ENCODE data around the gene C12orf56. TPM values are rescaled to one million over a fixed set of nuclear protein-coding genes. Genes with fewer than 3 reads are reported as not detected.
"Not testable (repeated sequence)": the region's sequence is repeated elsewhere in the genome, so short reads cannot be mapped to it uniquely, and the experiment has no call there.

Gene C12orf56
- total RNA-seq, 2 experiments from 2014 or later: not detected

GRCh38 chr12:64323476-64324225, 66.9 kb downstream of the C12orf56 start:
- intact Hi-C loops (cut with micrococcal nuclease): no loop called here
- DNase-seq: no peak
- POLR2A ChIA-PET: no interaction called here

DNA sequence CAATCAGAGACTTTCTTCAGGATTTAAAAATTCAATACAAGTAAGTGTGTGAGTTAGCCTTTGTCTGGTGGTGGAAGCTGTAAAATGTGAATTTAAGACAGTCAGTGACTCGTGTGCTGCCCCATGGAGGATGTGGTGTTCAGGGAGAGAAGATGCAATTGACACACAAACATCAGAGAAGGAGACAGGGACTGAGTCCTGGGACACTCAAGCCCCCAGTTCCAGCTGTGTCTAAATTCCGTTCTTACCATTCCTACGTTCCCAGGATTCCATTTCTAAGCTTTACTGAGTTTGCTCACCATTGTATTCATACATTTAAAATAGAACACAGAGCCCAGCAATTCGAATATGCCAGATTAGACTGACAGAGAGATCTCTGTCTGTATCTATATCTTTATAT, 67.6 kb downstream of the C12orf56 start:
- no peaks in the 10 kb centered on the region for H3K9me3 Mint-ChIP-seq
- ATAC-seq: no peak
- CTCF ChIA-PET: no interaction called here

More at GRCh38 chr12:64323476-64324225, 66.9 kb downstream of the C12orf56 start:
- H3K27me3 Mint-ChIP-seq: peaks cover 2% of the 10 kb centered on the region
- no peaks in the 10 kb centered on the region for H3K4me1 Mint-ChIP-seq (ENCODE audit: low read depth)
- H3K4me3 Mint-ChIP-seq: no peak overlapping the region
- TF ChIP-seq CTCF (IDR thresholded peaks at IDR 0.05): no peak
- H3K9me3 Mint-ChIP-seq: no peaks in the 10 kb centered on the region
- no peak for ATAC-seq
- H3K27ac Mint-ChIP-seq: no peak overlapping the region
- no peaks in the 10 kb centered on the region for H3K36me3 Mint-ChIP-seq (ENCODE audit: low read depth)
- CTCF ChIA-PET: interaction anchor here (0.8 kb wide), 1 partner anchor 12 kb away, joined by 3 read pairs; no protein-coding TSS in a partner anchor

GRCh38 chr12:64320611-64321010, 69.9 kb downstream of the C12orf56 start:
- no peaks in the 10 kb centered on the region for H3K9me3 Mint-ChIP-seq
- DNase-seq (no peak), ATAC-seq (no peak)
- no peak overlapping the region for H3K4me3 Mint-ChIP-seq
- CTCF ChIA-PET: no interaction called here
- no peaks in the 10 kb centered on the region for H3K36me3 Mint-ChIP-seq (ENCODE audit: low read depth)
- no peaks in the 10 kb centered on the region for H3K4me1 Mint-ChIP-seq (ENCODE audit: low read depth)
- intact Hi-C loops (cut with micrococcal nuclease): no loop called here
- POLR2A ChIA-PET: no interaction called here
- no peak for TF ChIP-seq CTCF (IDR thresholded peaks at IDR 0.05)
- no peak overlapping the region for H3K27ac Mint-ChIP-seq
- H3K27me3 Mint-ChIP-seq: peaks cover 4% of the 10 kb centered on the region

More for the DNA sequence above, 67.6 kb downstream of the C12orf56 start:
- DNase-seq: no peak
- Mint-ChIP-seq H3K27me3 (peaks cover 2% of the 10 kb centered on the region), H3K4me3 (no peak overlapping the region), H3K4me1 (ENCODE audit: low read depth) (no peaks in the 10 kb centered on the region), H3K27ac (no peak overlapping the region), H3K36me3 (ENCODE audit: low read depth) (no peaks in the 10 kb centered on the region)
- TF ChIP-seq CTCF (IDR thresholded peaks at IDR 0.05): no peak
- POLR2A ChIA-PET: no interaction called here
- intact Hi-C loops (cut with micrococcal nuclease): no loop called here

GRCh38 chr12:64319540-64320225, 70.9 kb downstream of the C12orf56 start:
- H3K27ac Mint-ChIP-seq; H3K4me3 Mint-ChIP-seq; H3K4me1 Mint-ChIP-seq (ENCODE audit: low read depth); POLR2A ChIA-PET; DNase-seq; ATAC-seq; H3K36me3 Mint-ChIP-seq (ENCODE audit: low read depth); CTCF ChIA-PET; intact Hi-C loops (cut with micrococcal nuclease); H3K9me3 Mint-ChIP-seq; H3K27me3 Mint-ChIP-seq: not testable (repeated sequence)

GRCh38 chr12:64318605-64319004, 72.0 kb downstream of the C12orf56 start:
- no peak overlapping the region for H3K4me3 Mint-ChIP-seq
- no peaks in the 10 kb centered on the region for H3K36me3 Mint-ChIP-seq (ENCODE audit: low read depth)
- no peaks in the 10 kb centered on the region for H3K4me1 Mint-ChIP-seq (ENCODE audit: low read depth)
- intact Hi-C loops (cut with micrococcal nuclease): no loop called here
- no peak overlapping the region for H3K27ac Mint-ChIP-seq
- ATAC-seq (no peak), DNase-seq (no peak)
- CTCF ChIA-PET: no interaction called here
- POLR2A ChIA-PET: no interaction called here
- peaks cover 4% of the 10 kb centered on the region for H3K27me3 Mint-ChIP-seq
- H3K9me3 Mint-ChIP-seq: no peaks in the 10 kb centered on the region
- no peak for TF ChIP-seq CTCF (IDR thresholded peaks at IDR 0.05)

Measured in activated CD8-positive, alpha-beta T cell treated with anti-CD3 and anti-CD28 coated beads for 36 hours (primary cell).